Fibroblast of lung (primary cell): Measurements from ENCODE around the gene RASGEF1C. TPM values are rescaled to one million over a fixed set of nuclear protein-coding genes. Genes with fewer than 3 reads are reported as not detected.

Experiments used
- DNase-seq, 2 donors: peaks; one replicate each; pipeline versions ENCODE4 v3.0.0 to v3.0.0-alpha.2; 2010; ENCODE audit warnings: low read depth in 2 of 2
- H2AFZ ChIP-seq: 2 replicates; pipeline ENCODE4 v1.5.1; 2012; ENCODE audit warnings: low read length, control low read depth, inconsistent platforms
- H3K27ac ChIP-seq: 2 replicates; pipeline ENCODE4 v1.5.1; 2011; ENCODE audit warnings: low read length, control low read depth; ENCODE audit not compliant: insufficient read depth
- H3K27me3 ChIP-seq: 2 replicates; pipeline ENCODE4 v1.5.1; 2011; ENCODE audit warnings: mild to moderate bottlenecking, low read length; ENCODE audit not compliant: control insufficient read depth, insufficient read depth
- H3K36me3 ChIP-seq: 2 replicates; pipeline ENCODE4 v1.5.1; 2011; ENCODE audit warnings: low read length; ENCODE audit not compliant: control insufficient read depth, insufficient read depth
- H3K4me1 ChIP-seq: 2 replicates; pipeline ENCODE4 v1.5.1; 2011; ENCODE audit warnings: low read length; ENCODE audit not compliant: control insufficient read depth, insufficient read depth; ENCODE audit errors: extremely low read depth
- H3K4me2 ChIP-seq: 2 replicates; pipeline ENCODE4 v1.5.1; 2011; ENCODE audit warnings: low read length, control low read depth; ENCODE audit not compliant: insufficient read depth; ENCODE audit errors: extremely low read depth
- H3K4me3 ChIP-seq, 4 experiments: fragments of 200-600 bp in 1 of 4; sonication (generic) in 1 of 4; replicated peaks in 1 of 4; 2 replicates each; pipeline ENCODE4 v1.5.1; 2011 to 2016; ENCODE audit warnings: low read length in 4 of 4, low read depth in 3 of 4, mild to moderate bottlenecking in 3 of 4, control low read depth in 2 of 4, inconsistent platforms in 1 of 4, mixed read lengths in 1 of 4; ENCODE audit not compliant: insufficient read depth in 1 of 4; ENCODE audit errors: control extremely low read depth in 1 of 4
- H3K79me2 ChIP-seq: 2 replicates; pipeline ENCODE4 v1.5.1; 2012; ENCODE audit warnings: mild to moderate bottlenecking, low read length, inconsistent platforms; ENCODE audit not compliant: control insufficient read depth, insufficient read depth
- H3K9ac ChIP-seq: 2 replicates; pipeline ENCODE4 v1.5.1; 2011; ENCODE audit warnings: mild to moderate bottlenecking, low read length, control low read depth; ENCODE audit not compliant: insufficient read depth
- H3K9me3 ChIP-seq: 2 replicates; pipeline ENCODE4 v1.5.1; 2012; ENCODE audit warnings: low read depth, low read length; ENCODE audit not compliant: control insufficient read depth, insufficient read depth
- H4K20me1 ChIP-seq: 2 replicates; pipeline ENCODE4 v1.5.1; 2011; ENCODE audit warnings: low read length; ENCODE audit not compliant: control insufficient read depth, insufficient read depth; ENCODE audit errors: extremely low read depth
- EZH2 ChIP-seq: IDR thresholded peaks from 2 replicates; pipeline ENCODE4 v1.5.1; 2012; ENCODE audit warnings: low read length, control low read depth, mild to moderate bottlenecking; ENCODE audit errors: missing control alignments
- polyA plus RNA-seq, 2 donors: library from polyadenylated mRNA; depleted of rRNA in 1 of 2; stranded (reverse) in 1 of 2; unstranded in 1 of 2; fragments of >200 nt; gene quantifications; 2 replicates each; pipeline ENCODE4 v1.2.1, GENCODE V29; 2011 to 2012; ENCODE audit warnings: missing spikeins in 1 of 2
- total RNA-seq: library from RNA; depleted of rRNA; stranded (reverse); fragments of >200 nt; gene quantifications from 2 replicates; pipeline ENCODE4 v1.2.1, GENCODE V29; 2014
- TF ChIP-seq, protein P1 (sequence below), 2 donors: IDR thresholded peaks in 1 of 2; conservative IDR thresholded peaks in 1 of 2; 1 replicate in 1 of 2; 2 replicates in 1 of 2; pipeline ENCODE4 v1.5.1; 2011 to 2012; ENCODE audit warnings: low read length in 2 of 2, control low read depth in 1 of 2, inconsistent platforms in 1 of 2, low read depth in 1 of 2, mild to moderate bottlenecking in 1 of 2

RASGEF1C gene
- total and polyA plus RNA-seq, 2 donors (not counting 1 experiment from before 2014, with no cell fraction given), result under 0.01 TPM; not detected in 1

DNA sequence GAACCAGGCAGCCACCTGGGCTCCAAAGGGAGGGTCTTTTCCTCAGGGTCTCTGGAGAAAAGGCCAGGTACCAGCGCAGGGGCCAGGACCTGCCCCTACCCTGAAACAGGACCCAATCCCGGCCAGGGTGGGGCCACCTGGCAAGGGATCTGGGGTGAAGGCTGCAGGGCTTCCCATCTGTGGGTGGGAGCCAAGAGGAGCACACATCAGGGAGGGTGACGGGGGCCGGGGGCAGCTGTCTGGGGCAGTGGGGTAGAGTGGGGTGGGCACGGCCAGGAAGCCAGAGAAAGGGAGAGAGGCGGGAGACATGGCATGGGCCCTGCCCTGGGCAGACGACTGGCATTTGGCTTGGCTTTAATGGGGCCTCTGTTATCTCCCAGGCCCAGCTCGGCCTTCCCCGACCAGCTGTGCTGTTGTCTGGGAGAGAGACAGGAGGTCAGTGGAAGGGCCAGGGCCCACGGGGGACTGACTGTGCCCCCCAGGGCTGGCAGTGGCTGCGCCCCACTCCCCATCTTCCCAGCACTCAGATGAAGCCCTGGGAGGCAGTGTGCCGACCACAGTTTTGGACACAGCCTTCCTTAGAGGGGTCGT is 80.2 kb downstream of the RASGEF1C start:
- no peak for TF ChIP-seq EZH2
- TF ChIP-seq, protein P1, sequence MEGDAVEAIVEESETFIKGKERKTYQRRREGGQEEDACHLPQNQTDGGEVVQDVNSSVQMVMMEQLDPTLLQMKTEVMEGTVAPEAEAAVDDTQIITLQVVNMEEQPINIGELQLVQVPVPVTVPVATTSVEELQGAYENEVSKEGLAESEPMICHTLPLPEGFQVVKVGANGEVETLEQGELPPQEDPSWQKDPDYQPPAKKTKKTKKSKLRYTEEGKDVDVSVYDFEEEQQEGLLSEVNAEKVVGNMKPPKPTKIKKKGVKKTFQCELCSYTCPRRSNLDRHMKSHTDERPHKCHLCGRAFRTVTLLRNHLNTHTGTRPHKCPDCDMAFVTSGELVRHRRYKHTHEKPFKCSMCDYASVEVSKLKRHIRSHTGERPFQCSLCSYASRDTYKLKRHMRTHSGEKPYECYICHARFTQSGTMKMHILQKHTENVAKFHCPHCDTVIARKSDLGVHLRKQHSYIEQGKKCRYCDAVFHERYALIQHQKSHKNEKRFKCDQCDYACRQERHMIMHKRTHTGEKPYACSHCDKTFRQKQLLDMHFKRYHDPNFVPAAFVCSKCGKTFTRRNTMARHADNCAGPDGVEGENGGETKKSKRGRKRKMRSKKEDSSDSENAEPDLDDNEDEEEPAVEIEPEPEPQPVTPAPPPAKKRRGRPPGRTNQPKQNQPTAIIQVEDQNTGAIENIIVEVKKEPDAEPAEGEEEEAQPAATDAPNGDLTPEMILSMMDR (conservative IDR thresholded peaks at IDR 0.05 in 1 of 2, IDR thresholded peaks at IDR 0.05 in 1 of 2; ENCODE audit: low read depth in 1 of 2, low read length in 2 of 2), result no peak
- H2AFZ ChIP-seq, result no peak overlapping the region
- H3K27me3 ChIP-seq, result no peaks in the 10 kb centered on the region
- no peak overlapping the region for H3K4me3 ChIP-seq
- no peak overlapping the region for H3K27ac ChIP-seq
- H3K4me2 ChIP-seq, result no peak overlapping the region
- H4K20me1 ChIP-seq, result no peaks in the 10 kb centered on the region
- H3K9me3 ChIP-seq, result no peaks in the 10 kb centered on the region
- no peak for DNase-seq
- H3K36me3 ChIP-seq, result no peaks in the 10 kb centered on the region
- H3K4me1 ChIP-seq, result no peaks in the 10 kb centered on the region
- H3K9ac ChIP-seq, result no peak overlapping the region
- no peaks in the 10 kb centered on the region for H3K79me2 ChIP-seq

DNA sequence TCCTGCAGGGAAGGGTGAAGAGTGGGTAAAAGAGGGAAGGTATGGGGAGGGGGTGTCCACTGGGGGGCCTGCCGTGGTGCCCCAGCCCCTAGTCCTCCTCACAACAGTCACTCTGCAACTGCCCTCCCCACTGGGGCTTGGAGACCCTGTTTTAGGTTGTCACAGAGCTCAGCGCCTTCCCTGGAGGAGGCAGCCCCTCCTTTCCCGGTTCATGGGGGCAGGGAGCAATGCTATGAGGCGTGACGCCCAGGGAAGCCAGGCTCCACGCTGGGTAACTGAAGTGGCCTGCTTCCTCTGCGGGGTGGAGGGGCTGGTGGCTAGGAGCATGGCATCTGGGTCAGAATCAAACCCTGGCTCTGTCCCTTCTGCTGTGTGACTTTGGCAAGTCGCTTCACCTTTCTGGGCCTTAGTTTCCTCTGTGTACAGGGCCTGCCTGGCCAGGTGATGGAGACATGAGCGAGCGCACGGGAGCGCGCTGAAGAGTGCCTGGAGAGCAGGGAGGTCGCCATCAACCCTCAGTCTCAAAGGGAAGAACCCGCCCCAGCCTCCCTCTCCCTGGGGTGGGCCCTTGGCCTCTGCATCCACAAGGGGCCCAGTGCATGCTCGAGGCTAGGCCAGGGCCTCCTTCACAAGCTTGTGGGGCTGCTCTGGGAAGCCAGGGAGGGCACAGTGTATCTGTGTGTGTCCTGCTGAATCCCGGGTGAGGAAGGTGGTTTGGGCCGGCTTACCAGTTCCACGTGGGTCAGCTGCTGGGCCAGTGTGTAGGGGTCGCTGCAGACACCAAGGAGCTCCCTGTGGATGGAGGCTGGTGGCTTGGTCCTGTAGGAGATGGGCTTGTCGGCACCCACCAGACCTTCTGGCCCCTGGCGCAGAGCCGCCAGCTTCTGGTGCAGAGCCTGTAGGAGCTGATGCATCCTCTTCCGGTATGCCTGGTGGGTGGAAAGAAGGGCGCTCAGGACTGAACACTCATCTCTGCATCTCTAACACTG is 81.0 kb downstream of the RASGEF1C start:
- Histone ChIP-seq H2AFZ (no peak overlapping the region), H3K9ac (no peak overlapping the region), H3K27me3 (no peaks in the 10 kb centered on the region), H4K20me1 (no peaks in the 10 kb centered on the region), H3K27ac (no peak overlapping the region), H3K36me3 (no peaks in the 10 kb centered on the region), H3K79me2 (no peaks in the 10 kb centered on the region), H3K9me3 (no peaks in the 10 kb centered on the region), H3K4me3 (no peak overlapping the region), H3K4me1 (no peaks in the 10 kb centered on the region), H3K4me2 (no peak overlapping the region)
- TF ChIP-seq EZH2, result no peak
- TF ChIP-seq, protein P1 (conservative IDR thresholded peaks at IDR 0.05 in 1 of 2, IDR thresholded peaks at IDR 0.05 in 1 of 2; ENCODE audit: low read depth in 1 of 2, low read length in 2 of 2), result no peak
- DNase-seq, result no peak
